B cell (primary cell): ENCODE measurements around the gene ISL2.

Experiments
- CTCF ChIP-seq: fragments of 200-600 bp; IDR thresholded peaks from one replicate; pipeline ENCODE4 v1.8.0; 2022; ENCODE audit warnings: antibody characterized with exemption, mild to moderate bottlenecking
- EZH2 ChIP-seq: IDR thresholded peaks from 2 replicates; pipeline ENCODE4 v1.6.1; 2012; ENCODE audit warnings: borderline replicate concordance, low read depth, mild to moderate bottlenecking, moderate library complexity, low read length; ENCODE audit not compliant: insufficient read depth, poor library complexity, severe bottlenecking

- TF ChIP-seq CTCF, result no peak
- TF ChIP-seq EZH2, result no peak
Measured at GRCh38 chr15:76320012-76320411, 16.6 kb upstream of the ISL2 start.
